ENCODE data around the gene SCAMP1. TPM values are rescaled to one million over a fixed set of nuclear protein-coding genes. Genes with fewer than 3 reads are reported as not detected.

Gene SCAMP1
- total RNA-seq, 2 experiments from 2014 or later = 18.0 to 41.1 TPM

DNA sequence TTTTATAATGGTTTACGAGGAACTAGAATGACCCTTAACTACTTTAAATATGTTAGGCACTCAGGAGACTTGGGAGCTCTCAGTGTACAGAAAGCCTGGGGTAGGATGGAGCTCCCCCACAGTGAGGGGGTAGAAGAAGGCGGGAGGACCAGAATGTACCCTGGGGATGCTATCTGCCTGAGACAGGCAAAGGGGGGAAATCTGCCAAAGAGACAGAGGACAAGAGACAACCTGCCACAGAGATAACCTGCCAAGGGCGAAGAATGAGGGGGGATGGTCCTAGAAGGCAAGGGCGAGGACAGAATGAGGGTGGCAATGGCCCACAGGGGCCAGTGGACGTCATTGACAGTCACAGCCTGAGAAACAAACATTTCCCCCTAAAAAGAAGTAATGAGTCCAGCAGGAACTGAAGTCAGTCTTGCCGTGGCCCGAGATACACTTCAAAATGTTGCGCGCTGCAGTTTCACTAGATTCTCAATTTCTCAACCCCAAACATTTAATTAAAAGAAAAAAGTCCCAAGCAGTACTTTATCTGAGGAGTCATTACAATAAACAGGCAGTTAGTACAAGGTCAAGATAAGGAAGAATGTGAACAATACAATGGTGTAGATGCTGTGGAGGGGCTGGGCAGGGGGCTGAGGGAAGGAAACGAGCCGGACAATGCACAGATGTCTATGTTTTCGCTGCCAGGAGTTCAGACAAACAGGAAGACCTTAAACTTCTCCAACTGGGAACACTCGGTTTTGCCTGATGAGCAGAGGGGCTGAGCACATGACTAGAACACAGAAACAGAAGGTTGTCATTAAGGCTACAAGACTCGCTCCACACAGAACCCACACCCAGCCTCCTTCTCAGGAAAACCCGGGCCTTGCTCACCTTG, 163.1 kb downstream of the SCAMP1 start:
- no peaks in the 10 kb centered on the region for H3K4me1 ChIP-seq (ENCODE audit: insufficient read depth, low read length, poor library complexity, severe bottlenecking)
- TF ChIP-seq EZH2phosphoT487 (IDR thresholded peaks at IDR 0.05; ENCODE audit: borderline replicate concordance, low read depth, low read length) = no peak
- TF ChIP-seq, protein P1, sequence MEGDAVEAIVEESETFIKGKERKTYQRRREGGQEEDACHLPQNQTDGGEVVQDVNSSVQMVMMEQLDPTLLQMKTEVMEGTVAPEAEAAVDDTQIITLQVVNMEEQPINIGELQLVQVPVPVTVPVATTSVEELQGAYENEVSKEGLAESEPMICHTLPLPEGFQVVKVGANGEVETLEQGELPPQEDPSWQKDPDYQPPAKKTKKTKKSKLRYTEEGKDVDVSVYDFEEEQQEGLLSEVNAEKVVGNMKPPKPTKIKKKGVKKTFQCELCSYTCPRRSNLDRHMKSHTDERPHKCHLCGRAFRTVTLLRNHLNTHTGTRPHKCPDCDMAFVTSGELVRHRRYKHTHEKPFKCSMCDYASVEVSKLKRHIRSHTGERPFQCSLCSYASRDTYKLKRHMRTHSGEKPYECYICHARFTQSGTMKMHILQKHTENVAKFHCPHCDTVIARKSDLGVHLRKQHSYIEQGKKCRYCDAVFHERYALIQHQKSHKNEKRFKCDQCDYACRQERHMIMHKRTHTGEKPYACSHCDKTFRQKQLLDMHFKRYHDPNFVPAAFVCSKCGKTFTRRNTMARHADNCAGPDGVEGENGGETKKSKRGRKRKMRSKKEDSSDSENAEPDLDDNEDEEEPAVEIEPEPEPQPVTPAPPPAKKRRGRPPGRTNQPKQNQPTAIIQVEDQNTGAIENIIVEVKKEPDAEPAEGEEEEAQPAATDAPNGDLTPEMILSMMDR (conservative IDR thresholded peaks at IDR 0.05; ENCODE audit: low read length) = no peak
- no TSS peak for BruUV-seq (replicated peaks)
- intact Hi-C loops (cut with micrococcal nuclease; ENCODE audit: unreplicated experiment) = no loop called here
- H3K9me3 ChIP-seq (ENCODE audit: low read length) = no peaks in the 10 kb centered on the region
- no peaks in the 10 kb centered on the region for H3K9me2 ChIP-seq (ENCODE audit: insufficient read depth, low read length)
- no peaks in the 10 kb centered on the region for H3K36me3 ChIP-seq (ENCODE audit: insufficient read depth, low read length)
- no peaks in the 10 kb centered on the region for H4K20me1 ChIP-seq (ENCODE audit: insufficient read depth, low read length)
- H3K4me2 ChIP-seq (ENCODE audit: low read length) = no peak overlapping the region
- no peak for DNase-seq (ENCODE audit: low spot score)
- H3K4me3 ChIP-seq (ENCODE audit: low read depth, low read length, poor library complexity, severe bottlenecking) = no peak overlapping the region
- H2AFZ ChIP-seq (ENCODE audit: low read length) = no peak overlapping the region
- H3K79me2 ChIP-seq (ENCODE audit: insufficient read depth, low read depth, low read length) = no peaks in the 10 kb centered on the region
- POLR2A ChIA-PET = interaction anchor here (0.7 to 0.8 kb wide), 2 partner anchors 221 to 405 kb away, joined by 3 to 4 read pairs; no protein-coding TSS in a partner anchor
- no peak overlapping the region for H3K27ac ChIP-seq (ENCODE audit: low read depth, low read length, poor library complexity, severe bottlenecking)
- CTCF ChIA-PET (ENCODE audit: unreplicated experiment) = no interaction called here

GRCh38 chr5:78526049-78526525, 165.7 kb downstream of the SCAMP1 start:
- ChIA-PET CTCF (ENCODE audit: unreplicated experiment) (interaction anchor here (0.6 kb wide), 1 partner anchor 56 kb away, joined by 3 read pairs; no protein-coding TSS in a partner anchor), POLR2A (no interaction called here)
- H3K4me1 ChIP-seq (ENCODE audit: insufficient read depth, low read length, poor library complexity, severe bottlenecking) = no peaks in the 10 kb centered on the region
- intact Hi-C loops (cut with micrococcal nuclease; ENCODE audit: unreplicated experiment) = no loop called here
- H3K79me2 ChIP-seq (ENCODE audit: insufficient read depth, low read depth, low read length) = no peaks in the 10 kb centered on the region
- no peak for DNase-seq (ENCODE audit: low spot score)
- H3K4me2 ChIP-seq (ENCODE audit: low read length) = no peak overlapping the region
- no peaks in the 10 kb centered on the region for H4K20me1 ChIP-seq (ENCODE audit: insufficient read depth, low read length)
- TF ChIP-seq EZH2phosphoT487 (IDR thresholded peaks at IDR 0.05; ENCODE audit: borderline replicate concordance, low read depth, low read length) = no peak
- TF ChIP-seq, protein P1 (conservative IDR thresholded peaks at IDR 0.05; ENCODE audit: low read length) = no peak
- no peak overlapping the region for H3K4me3 ChIP-seq (ENCODE audit: low read depth, low read length, poor library complexity, severe bottlenecking)
- H3K9me2 ChIP-seq (ENCODE audit: insufficient read depth, low read length) = no peaks in the 10 kb centered on the region
- no peak overlapping the region for H3K27ac ChIP-seq (ENCODE audit: low read depth, low read length, poor library complexity, severe bottlenecking)
- no TSS peak for BruUV-seq (replicated peaks)
- H3K36me3 ChIP-seq (ENCODE audit: insufficient read depth, low read length) = no peaks in the 10 kb centered on the region
- H2AFZ ChIP-seq (ENCODE audit: low read length) = no peak overlapping the region
- no peaks in the 10 kb centered on the region for H3K9me3 ChIP-seq (ENCODE audit: low read length)

Data from OCI-LY7 (cell line).